NK-92 (cell line): ENCODE data around the gene SLC39A10.
"Not testable (repeated sequence)": the region's sequence is repeated elsewhere in the genome, so short reads cannot be mapped to it uniquely, and the experiment has no call there.

Experiments
- DNase-seq: peaks from one replicate; lab custom pipeline; 2025; ENCODE audit not compliant: unreplicated experiment; lab: John Stamatoyannopoulos, UW

Gene SLC39A10

GRCh38 chr2:195672674-195673073, 15.6 kb downstream of the SLC39A10 start:
- no peak for DNase-seq

DNA sequence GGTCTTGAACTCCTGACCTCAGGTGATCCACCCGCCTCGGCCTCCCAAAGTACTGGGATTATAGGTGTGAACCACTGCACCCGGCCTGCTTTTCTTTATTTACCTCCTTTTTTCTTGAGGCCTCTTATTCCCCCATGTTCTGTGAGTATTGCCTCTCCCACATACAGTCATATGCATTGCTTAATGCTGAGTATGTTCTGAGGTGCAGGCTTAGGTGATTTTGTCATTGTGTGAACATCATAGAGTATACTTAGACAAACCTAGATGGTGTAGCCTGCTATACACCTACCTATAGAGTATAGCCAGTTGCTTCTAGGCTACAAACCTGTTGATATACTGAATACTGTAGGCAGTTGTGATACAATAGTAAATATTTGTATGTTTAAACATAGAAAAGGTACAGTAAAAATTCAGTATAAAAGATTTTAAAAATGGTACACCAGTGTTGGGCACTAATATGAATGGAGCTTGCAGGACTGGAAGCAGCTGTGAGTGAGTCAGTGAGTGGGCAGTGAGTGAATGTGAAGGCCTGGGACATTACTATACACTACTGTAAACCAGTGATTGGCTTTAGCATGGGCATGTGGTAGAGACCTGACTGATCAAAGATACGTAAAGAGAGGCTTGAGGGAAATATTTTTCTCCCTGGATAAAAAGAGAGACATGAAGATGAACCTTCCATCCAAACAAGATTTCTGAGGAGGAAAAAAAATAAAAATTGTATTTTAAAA, 17.6 kb downstream of the SLC39A10 start:
- DNase-seq = no peak

DNA sequence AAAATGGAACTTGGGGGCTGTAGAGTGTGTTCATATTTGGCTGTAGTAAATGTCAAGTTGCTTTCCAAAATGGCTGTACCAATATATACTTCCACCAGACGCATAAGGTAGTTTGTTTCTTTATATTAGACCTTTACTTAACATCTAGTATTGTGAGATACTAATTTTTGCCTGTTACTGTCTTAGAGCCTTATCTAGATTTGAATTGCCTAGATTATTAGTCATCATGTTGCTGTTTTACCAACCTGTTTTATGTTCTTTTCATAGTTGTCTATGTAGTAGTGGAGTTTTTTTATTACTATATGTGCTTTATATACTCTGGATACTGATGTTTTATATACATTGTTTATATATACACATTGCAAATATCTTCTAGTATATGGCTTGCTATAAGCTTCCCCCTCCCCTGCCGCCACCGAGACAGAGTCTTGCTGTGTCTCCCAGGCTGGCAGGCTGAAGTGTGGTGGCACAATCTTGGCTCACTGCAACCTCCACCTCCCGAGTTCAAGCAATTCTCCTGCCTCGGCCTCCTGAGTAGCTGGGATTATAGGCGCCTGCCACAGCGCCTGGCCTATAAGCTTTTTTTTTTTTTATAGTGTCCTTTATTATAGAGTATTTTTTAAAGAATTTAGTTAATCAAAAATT, 18.9 kb downstream of the SLC39A10 start:
- no peak for DNase-seq

- no peak for DNase-seq
These were observed 20.3 kb downstream of the SLC39A10 start for GRCh38 chr2:195677290-195677689.

- no peak for DNase-seq
These were observed 20.9 kb downstream of the SLC39A10 start for GRCh38 chr2:195677884-195678283.

- no peak for DNase-seq
These were observed 25.1 kb downstream of the SLC39A10 start for GRCh38 chr2:195682077-195682476.

GRCh38 chr2:195683174-195683573, 26.1 kb downstream of the SLC39A10 start:
- DNase-seq = no peak

GRCh38 chr2:195686564-195686963, 29.5 kb downstream of the SLC39A10 start:
- no peak for DNase-seq

- DNase-seq = no peak
These were observed 30.5 kb downstream of the SLC39A10 start for GRCh38 chr2:195687320-195688086.

GRCh38 chr2:195692531-195692930, 35.5 kb downstream of the SLC39A10 start:
- not testable (repeated sequence) for DNase-seq

DNA sequence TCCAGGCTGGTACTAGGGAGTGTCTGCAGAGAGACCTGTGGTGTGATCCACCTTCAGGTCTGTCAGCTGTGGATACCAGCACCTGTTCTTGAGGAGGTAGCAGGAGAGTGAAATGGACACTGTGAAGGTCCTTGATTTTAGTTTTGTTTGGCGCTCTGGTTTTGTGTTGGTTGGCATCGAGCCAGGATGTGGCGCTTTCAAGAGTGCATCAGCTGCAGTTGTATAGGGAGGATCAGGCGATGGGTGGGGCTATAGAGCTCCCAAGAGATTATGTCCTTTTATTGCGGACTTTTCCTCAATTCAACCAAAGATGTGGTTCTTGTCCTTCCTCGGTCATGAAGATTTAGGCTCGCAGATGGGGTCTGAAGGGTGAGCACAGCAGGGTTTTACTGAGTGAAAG, 37.5 kb downstream of the SLC39A10 start:
- no peak for DNase-seq

DNA sequence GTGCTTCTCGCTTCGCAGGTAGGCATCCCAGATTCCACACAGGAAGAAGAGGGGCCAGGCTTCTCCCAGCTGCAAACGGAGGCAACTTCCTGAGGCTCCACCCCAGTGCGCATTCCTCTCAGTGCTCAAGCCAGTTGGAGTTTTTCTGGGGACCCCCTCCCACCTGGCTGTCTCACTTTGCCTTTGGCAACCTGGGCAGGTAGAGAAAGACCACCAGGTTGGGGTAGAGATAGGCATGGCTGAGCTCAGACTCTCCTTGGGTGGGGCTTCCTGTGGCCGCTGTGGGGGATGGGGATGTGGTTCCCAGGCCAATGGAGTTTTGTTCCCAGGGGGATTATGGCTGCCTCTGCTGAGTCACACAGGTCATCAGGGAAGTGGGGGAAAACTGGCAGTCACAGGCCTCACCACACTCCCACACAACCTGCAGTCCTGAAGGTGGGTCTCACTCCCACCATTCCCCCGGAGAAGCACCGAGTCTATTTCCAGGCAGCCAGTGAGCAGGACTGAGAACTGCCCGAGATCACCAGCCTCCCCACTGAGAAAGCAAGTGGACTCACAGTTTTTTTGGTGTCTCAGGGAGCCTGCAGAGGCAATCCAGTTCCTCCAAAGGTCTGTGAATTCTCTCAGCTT, 38.1 kb downstream of the SLC39A10 start:
- no peak for DNase-seq

GRCh38 chr2:195696012-195696411, 39.0 kb downstream of the SLC39A10 start:
- DNase-seq = no peak

DNA sequence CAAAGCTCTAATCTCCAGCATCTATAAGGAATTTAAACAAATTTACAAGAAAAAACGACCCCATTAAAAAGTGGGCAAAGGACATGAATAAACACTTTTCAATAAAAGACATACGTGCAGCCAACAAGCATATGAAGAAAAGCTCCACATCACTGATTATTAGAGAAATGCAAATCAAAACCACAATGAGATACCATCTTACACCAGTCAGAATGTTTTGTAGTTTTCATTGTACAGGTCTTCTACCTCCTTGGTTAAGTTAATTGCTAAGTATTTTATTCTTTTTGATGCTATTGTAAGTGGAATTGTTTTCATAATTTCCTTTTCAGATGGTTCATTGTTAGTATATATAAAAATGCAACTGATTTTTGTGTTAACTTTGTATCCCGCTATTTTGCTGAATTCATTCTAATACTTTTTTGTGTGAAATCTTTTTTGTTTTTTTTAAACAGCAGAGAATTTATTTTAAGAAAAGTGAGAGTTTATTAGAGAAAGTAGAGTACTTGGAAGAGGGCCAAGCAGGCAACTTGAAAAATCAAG, 40.7 kb downstream of the SLC39A10 start:
- DNase-seq = no peak

DNA sequence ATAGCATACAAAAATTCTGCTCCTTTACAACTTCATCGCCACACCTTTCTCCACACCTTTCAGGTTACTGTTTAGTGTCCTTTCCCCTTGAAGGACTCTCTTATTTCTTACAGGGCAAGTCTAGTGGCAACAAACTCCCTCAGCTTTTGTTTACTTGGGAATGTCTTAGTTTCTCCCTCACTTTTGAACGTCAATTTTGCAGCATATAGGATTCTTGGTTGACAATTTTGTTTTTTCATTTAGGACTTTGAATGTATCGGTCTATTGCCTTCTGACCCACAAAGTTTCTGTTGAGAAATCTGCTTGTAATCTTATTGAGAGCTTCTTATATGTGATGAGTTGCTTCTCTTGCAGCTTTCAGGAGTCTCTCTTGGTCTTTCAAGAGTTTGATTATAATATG, 43.5 kb downstream of the SLC39A10 start:
- no peak for DNase-seq

- no peak for DNase-seq
These were observed 49.3 kb downstream of the SLC39A10 start for GRCh38 chr2:195706161-195706900.

GRCh38 chr2:195709901-195710806, 53.1 kb downstream of the SLC39A10 start:
- no peak for DNase-seq

- DNase-seq = no peak
These were observed 54.5 kb downstream of the SLC39A10 start for GRCh38 chr2:195711478-195711877.

DNA sequence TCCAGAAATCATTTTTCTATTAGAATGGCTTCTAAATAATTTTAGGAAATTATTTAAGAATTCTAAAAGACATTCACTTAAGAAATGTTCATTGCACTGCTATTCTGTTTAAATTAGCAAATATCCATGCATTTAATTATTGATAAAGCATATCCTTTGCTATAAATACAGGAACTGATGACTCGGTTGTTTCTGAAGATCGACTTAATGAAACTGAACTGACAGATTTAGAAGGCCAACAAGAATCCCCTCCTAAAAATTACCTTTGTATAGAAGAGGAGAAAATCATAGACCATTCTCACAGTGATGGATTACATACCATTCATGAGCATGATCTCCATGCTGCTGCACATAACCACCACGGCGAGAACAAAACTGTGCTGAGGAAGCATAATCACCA, 59.4 kb downstream of the SLC39A10 start:
- no peak for DNase-seq

- no peak for DNase-seq
These were observed 64.0 kb downstream of the SLC39A10 start for GRCh38 chr2:195721042-195721441.
